K562 (cell line): ENCODE measurements around the gene SLC17A6. TPM values are rescaled to one million over a fixed set of nuclear protein-coding genes. Genes with fewer than 3 reads are reported as not detected.

ENCODE experiments used
- ATAC-seq: fragments of 200-7000 bp; cut with Tn5 transposase; 3 replicates; pipeline ENCODE4 v1.9.1; 2020; ENCODE audit warnings: moderate library complexity
- BruUV-seq: library from RNA; stranded (reverse); fragments of 400-500 nt; replicated peaks from 2 replicates; lab custom pipeline; 2021; lab: Mats Ljungman, UMichigan
- CTCF ChIA-PET: fragments of 300-600 bp; formaldehyde crosslinking; extraction: SDS; loops from one replicate; lab custom pipeline; 2021; ENCODE audit warnings: low intra/inter-chr PET ratio; lab: Yijun Ruan, JAX
- POLR2A ChIA-PET: fragments of 300-600, 350-650 bp; sonication (Branson Sonifier 250); formaldehyde crosslinking; extraction: SDS; loops from one replicate; lab custom pipeline; 2021; ENCODE audit warnings: antibody characterized with exemption, inconsistent platforms; lab: Yijun Ruan, JAX
- DNase-seq, 4 experiments: peaks; one replicate each; pipeline versions ENCODE4 v3.0.0 to v3.0.0-alpha.2; 2011 to 2018; ENCODE audit warnings: low spot score in 3 of 4, mixed read lengths in 3 of 4; ENCODE audit errors: extremely low read depth in 1 of 4
- FAIRE-seq: peaks from 2 replicates; lab custom pipeline; 2011; peaks lifted over from hg19 to GRCh38; lab: Jason Lieb, UNC
- H2AFZ ChIP-seq: 2 replicates; pipeline ENCODE4 v1.6.0; 2011; ENCODE audit warnings: low read depth, low read length, control low read depth, inconsistent platforms
- H3K27ac ChIP-seq: fragments of 200-600 bp; 3 replicates; pipeline ENCODE4 v1.8.0; 2011; ENCODE audit warnings: low read depth, mild to moderate bottlenecking, control low read depth, inconsistent platforms, low read length, moderate library complexity, mixed read lengths; ENCODE audit errors: extremely low read depth
- H3K27me3 ChIP-seq, 2 experiments: fragments of 300-600 bp in 1 of 2; 2 replicates in 1 of 2; 3 replicates in 1 of 2; pipeline versions ENCODE4 v1.6.0 to v1.8.0; 2011; ENCODE audit warnings: inconsistent platforms in 2 of 2, low read length in 2 of 2, mild to moderate bottlenecking in 1 of 2, mixed read lengths in 1 of 2, moderate library complexity in 1 of 2; ENCODE audit not compliant: control insufficient read depth in 2 of 2, insufficient read depth in 2 of 2
- H3K36me3 ChIP-seq: fragments of 300-600 bp; 3 replicates; pipeline ENCODE4 v1.8.0; 2011; ENCODE audit warnings: mild to moderate bottlenecking, low read length, inconsistent platforms; ENCODE audit not compliant: control insufficient read depth, insufficient read depth
- H3K4me1 ChIP-seq, 2 experiments: fragments of 200-600 bp in 1 of 2; replicated peaks in 1 of 2; 2 replicates in 1 of 2; 3 replicates in 1 of 2; pipeline versions ENCODE4 v1.5.1 to v1.8.0; 2011; ENCODE audit warnings: inconsistent platforms in 2 of 2, low read length in 2 of 2, mild to moderate bottlenecking in 1 of 2, mixed read lengths in 1 of 2, moderate library complexity in 1 of 2; ENCODE audit not compliant: control insufficient read depth in 2 of 2, insufficient read depth in 2 of 2
- H3K4me2 ChIP-seq: 2 replicates; pipeline ENCODE4 v1.6.1; 2011; ENCODE audit warnings: low read length, control low read depth, inconsistent platforms, mixed read lengths; ENCODE audit not compliant: insufficient read depth
- H3K4me3 ChIP-seq: fragments of 200-600 bp; sonication (generic), shearing (Covaris generic); 2 replicates; pipeline ENCODE4 v1.5.1; 2016; ENCODE audit warnings: control low read depth, inconsistent platforms
- H3K79me2 ChIP-seq: fragments of 200-600 bp; 3 replicates; pipeline ENCODE4 v1.8.0; 2011; ENCODE audit warnings: low read length, inconsistent platforms; ENCODE audit not compliant: control insufficient read depth, insufficient read depth
- H3K9ac ChIP-seq, 2 experiments: 2 replicates each; pipeline versions ENCODE4 v1.6.0 to v1.6.1; 2011; ENCODE audit warnings: low read depth in 2 of 2, low read length in 2 of 2, control low read depth in 1 of 2, inconsistent platforms in 1 of 2, mild to moderate bottlenecking in 1 of 2, mixed read lengths in 1 of 2; ENCODE audit not compliant: insufficient read depth in 1 of 2
- H3K9me1 ChIP-seq: one replicate; pipeline ENCODE4 v1.6.0; 2011; ENCODE audit warnings: inconsistent platforms, mild to moderate bottlenecking, low read length, moderate library complexity; ENCODE audit not compliant: control insufficient read depth, insufficient read depth
- H3K9me3 ChIP-seq: replicated peaks from 2 replicates; pipeline ENCODE4 v1.5.1; 2011; ENCODE audit warnings: low read depth, low read length, inconsistent platforms; ENCODE audit not compliant: control insufficient read depth, insufficient read depth
- H4K20me1 ChIP-seq: replicated peaks from 2 replicates; pipeline ENCODE4 v1.6.1; 2011; ENCODE audit warnings: low read length, inconsistent platforms, mixed read lengths; ENCODE audit not compliant: control insufficient read depth, insufficient read depth
- CREM ChIP-seq: IDR thresholded peaks from 2 replicates; pipeline ENCODE4 v1.6.1; 2014; ENCODE audit warnings: antibody characterized with exemption, low read depth
- KAT8 ChIP-seq: fragments of 450-650 bp; IDR thresholded peaks from 2 replicates; pipeline ENCODE4 v1.6.1; 2016; ENCODE audit warnings: low read depth, mild to moderate bottlenecking
- MYC ChIP-seq, 2 experiments: fragments of 250-450 bp in 1 of 2; sonication (Bioruptor Pico) in 1 of 2; IDR thresholded peaks; 2 replicates each; pipeline versions ENCODE4 v1.5.1 to v1.6.1; 2012 to 2021; ENCODE audit warnings: low read depth in 2 of 2, borderline replicate concordance in 1 of 2, improper control_type of control experiment in 1 of 2, low read length in 1 of 2, mild to moderate bottlenecking in 1 of 2, moderate library complexity in 1 of 2
- PPARD ChIP-seq: fragments of 250-450 bp; sonication (Bioruptor Pico); IDR thresholded peaks from 2 replicates; pipeline ENCODE4 v1.8.0; 2022; ENCODE audit warnings: inconsistent platforms, mild to moderate bottlenecking, moderate library complexity
- RREB1 ChIP-seq: fragments of 250-450 bp; sonication (Bioruptor Pico); IDR thresholded peaks from 2 replicates; pipeline ENCODE4 v1.4.0; 2020
- STAG1 ChIP-seq: sonication (generic); formaldehyde crosslinking; IDR thresholded peaks from 2 replicates; pipeline ENCODE4 v1.5.0; 2020; ENCODE audit warnings: missing genetic modification reagents, borderline replicate concordance
- THAP7 ChIP-seq: fragments of 250-450 bp; sonication (Bioruptor Pico); IDR thresholded peaks from 2 replicates; pipeline ENCODE4 v1.5.0; 2021
- TRIM24 ChIP-seq, 2 experiments: fragments of 450-650 bp; IDR thresholded peaks; 2 replicates each; pipeline ENCODE4 v1.6.1; 2016
- ZEB2 ChIP-seq: fragments of 450-650 bp; IDR thresholded peaks from 2 replicates; pipeline ENCODE4 v1.6.1; 2016
- ZNF589 ChIP-seq: fragments of 200-800 bp; sonication (Bioruptor generic); IDR thresholded peaks from 2 replicates; pipeline ENCODE4 v1.6.1; 2016; ENCODE audit warnings: low read depth, missing genetic modification characterization, missing compliant biosample characterization
- WGBS: fragments of 100-300 bp; shearing (Covaris generic); methylation state at CpG from one replicate; pipeline ENCODE4 v1.1.6; 2016; ENCODE audit warnings: low coverage, mixed read lengths; ENCODE audit not compliant: insufficient coverage; ENCODE audit errors: missing lambda C conversion rate; 5-methylcytosine and 5-hydroxymethylcytosine counted together
- in situ Hi-C: fragments of 300-500 bp; cut with MboI; formaldehyde crosslinking; loops from 4 replicates; pipeline ENCODE4 v1.15.0; 2018; ENCODE audit warnings: inconsistent platforms, mixed read lengths
- intact Hi-C: fragments of 100-400 bp; cut with micrococcal nuclease; formaldehyde crosslinking; loops from 2 replicates; pipeline ENCODE4 v1.14.2; 2022
- polyA plus RNA-seq, 8 experiments: library from polyadenylated mRNA; depleted of rRNA in 4 of 8; stranded (reverse) in 5 of 8; unstranded in 3 of 8; fragments of >200 nt; fragmentation: Nextera tagmentation in 2 of 8; fragmentation: Illumina TruSeq in 1 of 8; extraction: Ambion mirVana in 2 of 8; extraction: Trizol in 1 of 8; gene quantifications; 2 replicates each; pipeline versions ENCODE4 v1.2.1 to v1.2.3, GENCODE V29; 2011 to 2014; ENCODE audit warnings: inconsistent platforms in 1 of 8, missing spikeins in 1 of 8
- total RNA-seq, 7 experiments: library from RNA; depleted of rRNA in 6 of 7; stranded (reverse); fragments of >200 nt in 6 of 7; fragmentation: Illumina TruSeq in 2 of 7; extraction: Trizol in 2 of 7; gene quantifications; 2 replicates each; pipeline versions ENCODE4 v1.2.1 to v1.2.3, GENCODE V29; 2011 to 2021; ENCODE audit warnings: low replicate concordance in 1 of 7

The SLC17A6 gene
- total and polyA plus RNA-seq, 9 of the 15 experiments (the other 6 are each of a cell fraction or from before 2014, with no cell fraction given), result not detected

GRCh38 chr11:22390283-22390655 lies 52.1 kb downstream of the SLC17A6 start:
- Histone ChIP-seq H3K36me3 (no peaks in the 10 kb centered on the region), H3K27ac (no peak overlapping the region), H3K9me3 (no peaks in the 10 kb centered on the region), H2AFZ (no peak overlapping the region), H3K9ac (no peak overlapping the region), H3K9me1 (no peaks in the 10 kb centered on the region), H3K4me3 (no peak overlapping the region), H4K20me1 (no peaks in the 10 kb centered on the region), H3K27me3 (no peaks in the 10 kb centered on the region), H3K79me2 (no peaks in the 10 kb centered on the region), H3K4me1 (no peaks in the 10 kb centered on the region), H3K4me2 (no peak overlapping the region)
- in situ Hi-C loops, result no loop called here
- CTCF ChIA-PET, result no interaction called here
- WGBS, result 2% methylated on average over 5 of the region's 5 CpGs
- no peak for ATAC-seq
- POLR2A ChIA-PET, result no interaction called here
- no peak for DNase-seq
- TF ChIP-seq ZEB2 (no peak), TRIM24 (IDR thresholded peaks at IDR 0.05) (no peak), CREM (no peak), PPARD (CRISPR knock-in tag) (no peak), STAG1 (CRISPR knock-in tag) (no peak), ZNF589 (CRISPR knock-in tag) (no peak), THAP7 (CRISPR knock-in tag) (no peak), KAT8 (no peak)
- no TSS peak for BruUV-seq
- FAIRE-seq, result no peak
- intact Hi-C loops, result no loop called here

- ATAC-seq (no peak), DNase-seq (no peak), FAIRE-seq (no peak)
- POLR2A ChIA-PET, result no interaction called here
- Histone ChIP-seq H3K79me2 (no peaks in the 10 kb centered on the region), H3K4me3 (no peak overlapping the region), H3K9me1 (no peaks in the 10 kb centered on the region), H3K4me2 (no peak overlapping the region), H3K27ac (no peak overlapping the region), H3K9me3 (no peaks in the 10 kb centered on the region), H3K27me3 (no peaks in the 10 kb centered on the region), H2AFZ (no peak overlapping the region), H3K36me3 (no peaks in the 10 kb centered on the region), H4K20me1 (no peaks in the 10 kb centered on the region), H3K4me1 (no peaks in the 10 kb centered on the region), H3K9ac (no peak overlapping the region)
- CTCF ChIA-PET, result no interaction called here
- no TSS peak for BruUV-seq
- in situ Hi-C loops, result no loop called here
- intact Hi-C loops, result no loop called here
- TF ChIP-seq MYC (IDR thresholded peaks at IDR 0.05; ENCODE audit: low read depth, low read length) (no peak), MYC (CRISPR knock-in tag; IDR thresholded peaks at IDR 0.05; ENCODE audit: borderline replicate concordance, low read depth) (no peak), RREB1 (no peak)
These were observed 54.4 kb downstream of the SLC17A6 start for GRCh38 chr11:22392561-22392960.
